Measurements from ENCODE around the gene HOXB3. TPM values are rescaled to one million over a fixed set of nuclear protein-coding genes. Genes with fewer than 3 reads are reported as not detected.

Gene HOXB3
- total and polyA plus RNA-seq, 2 of the 4 experiments (the other 2 are of a cell fraction): 6.3 to 59.6 TPM

- Histone ChIP-seq H2BK20ac (ENCODE audit: low read depth, low read length) (no peak overlapping the region), H2AK5ac (ENCODE audit: low read depth, low read length) (no peak overlapping the region), H3K9ac (ENCODE audit: low read depth, low read length) (no peak overlapping the region), H4K8ac (ENCODE audit: low read depth in 2 of 2, low read length in 2 of 2) (no peak overlapping the region), H3K79me1 (ENCODE audit: low read depth in 1 of 2, low read length in 2 of 2) (no peaks in the 10 kb centered on the region), H2AFZ (replicated peaks; ENCODE audit: low read length, poor library complexity) (no peak overlapping the region), H3K18ac (ENCODE audit: low read depth, low read length) (no peak overlapping the region), H3K9me3 (ENCODE audit: control insufficient read depth, insufficient read depth, low read length) (peaks cover 36% of the 10 kb centered on the region), H4K91ac (ENCODE audit: insufficient read depth, low read depth, low read length) (no peak overlapping the region), H3K4me2 (ENCODE audit: low read depth, low read length) (no peak overlapping the region), H3K14ac (replicated peaks; ENCODE audit: low read depth, low read length) (no peak overlapping the region), H3K36me3 (ENCODE audit: control insufficient read depth, insufficient read depth, low read length) (no peaks in the 10 kb centered on the region), H3K56ac (ENCODE audit: extremely low read depth, insufficient read depth, low read length) (no peak overlapping the region), H3K27me3 (ENCODE audit: control insufficient read depth, insufficient read depth, low read length) (peaks cover 98% of the 10 kb centered on the region), H3K9me1 (ENCODE audit: insufficient read depth, low read length) (no peaks in the 10 kb centered on the region; the same call in 1 of the 2 replicates), H2BK15ac (ENCODE audit: low read depth, low read length) (no peak overlapping the region), H2AK9ac (replicated peaks; ENCODE audit: low read depth, low read length, poor library complexity) (no peak overlapping the region), H3K23ac (ENCODE audit: low read depth, low read length) (no peak overlapping the region), H2BK5ac (ENCODE audit: low read depth, low read length, poor library complexity, severe bottlenecking) (no peak overlapping the region), H3K4ac (ENCODE audit: low read depth, low read length) (no peak overlapping the region), H4K5ac (ENCODE audit: low read depth, low read length) (no peak overlapping the region), H2BK120ac (ENCODE audit: low read depth, low read length) (no peak overlapping the region), H3K4me3 (ENCODE audit: insufficient read depth, low read depth, low read length) (no peak overlapping the region), H3K27ac (ENCODE audit: insufficient read depth, low read length) (no peak overlapping the region), H3K4me1 (ENCODE audit: control insufficient read depth, insufficient read depth, low read length) (no peaks in the 10 kb centered on the region; the same call in 1 of the 2 replicates), H4K20me1 (ENCODE audit: insufficient read depth, low read length) (peaks cover 12% of the 10 kb centered on the region; the same call in 1 of the 2 replicates)
- no peak for TF ChIP-seq MAFK (IDR thresholded peaks at IDR 0.05; ENCODE audit: low read depth, low read length)
- no peak for TF ChIP-seq CHD1 (IDR thresholded peaks at IDR 0.05; ENCODE audit: low read depth, low read length)
- TF ChIP-seq BHLHE40 (IDR thresholded peaks at IDR 0.05; ENCODE audit: low read depth, low read length): no peak
- TF ChIP-seq NFE2L2 (IDR thresholded peaks at IDR 0.05; ENCODE audit: low read depth, low read length): no peak
- TF ChIP-seq ELK1 (IDR thresholded peaks at IDR 0.05; ENCODE audit: borderline replicate concordance, low read depth, low read length): no peak
- TF ChIP-seq MAZ (IDR thresholded peaks at IDR 0.05; ENCODE audit: borderline replicate concordance, low read depth, low read length): no peak
- no peak for TF ChIP-seq CTCF (conservative IDR thresholded peaks at IDR 0.05; ENCODE audit: low read depth, low read length)
- TF ChIP-seq MXI1 (IDR thresholded peaks at IDR 0.05; ENCODE audit: borderline replicate concordance, low read depth, low read length): no peak
- TF ChIP-seq CEBPB (IDR thresholded peaks at IDR 0.05; ENCODE audit: low read depth, low read length): no peak
- TF ChIP-seq RCOR1 (IDR thresholded peaks at IDR 0.05; ENCODE audit: insufficient replicate concordance, low read length): no peak
- TF ChIP-seq RFX5 (IDR thresholded peaks at IDR 0.05; ENCODE audit: low read depth, low read length): no peak
- TF ChIP-seq USF2 (IDR thresholded peaks at IDR 0.05; ENCODE audit: low read depth, low read length): no peak
- ChIA-PET POLR2A (ENCODE audit: unreplicated experiment) (no interaction called here), CTCF (interaction anchor here (1.3 kb wide), 1 partner anchor 9 kb away, joined by 4 read pairs; no protein-coding TSS in a partner anchor)
- in situ Hi-C loops (cut with MboI; ENCODE audit: low sequenced_read_pairs) (loop anchor here (10.0 kb wide), 1 partner anchor 463 kb away; no protein-coding TSS in a partner anchor), intact Hi-C loops (cut with micrococcal nuclease) (no loop called here), dilution Hi-C loops (cut with HindIII; ENCODE audit: low sequenced_read_pairs, unreplicated experiment) (no loop called here)
- no TSS peak for BruUV-seq (replicated peaks)
- ATAC-seq (ENCODE audit: low read depth) (no peak), DNase-seq (no peak)
- 15% methylated on average over 12 of the region's 27 CpGs; no CpG with 5 or more reads in 1 of the 2 experiments for WGBS, 2 experiments (ENCODE audit: extremely low coverage in 2 of 2, insufficient read length in 1 of 2)
These were observed 37.8 kb upstream of the HOXB3 start for GRCh38 chr17:48627623-48628521.
